Fibroblast of villous mesenchyme (primary cell): Measurements from ENCODE around the gene GCLM. TPM values are rescaled to one million over a fixed set of nuclear protein-coding genes. Genes with fewer than 3 reads are reported as not detected.
A peak's percentile ranks its signal among the peaks of the same experiment; 100 is the strongest.
"Not testable (repeated sequence)": the region's sequence is repeated elsewhere in the genome, so short reads cannot be mapped to it uniquely, and the experiment has no call there.

ENCODE experiments used
- DNase-seq: peaks from one replicate; pipeline ENCODE4 v3.0.0-alpha.2; 2010; ENCODE audit warnings: low read depth
- H3K4me3 ChIP-seq: 2 replicates; pipeline ENCODE4 v1.5.1; 2011; ENCODE audit warnings: low read depth, mild to moderate bottlenecking, low read length
- total RNA-seq: library from RNA; depleted of rRNA; stranded (reverse); fragments of >200 nt; gene quantifications from 2 replicates; pipeline ENCODE4 v1.2.3, GENCODE V29; 2012
- TF ChIP-seq, protein P1 (sequence below): IDR thresholded peaks from 2 replicates; pipeline ENCODE4 v1.5.1; 2012; ENCODE audit warnings: low read depth, mild to moderate bottlenecking, low read length; ENCODE audit not compliant: insufficient read depth

The GCLM gene
- total RNA-seq, 1 donor, result 34.1 TPM

DNA sequence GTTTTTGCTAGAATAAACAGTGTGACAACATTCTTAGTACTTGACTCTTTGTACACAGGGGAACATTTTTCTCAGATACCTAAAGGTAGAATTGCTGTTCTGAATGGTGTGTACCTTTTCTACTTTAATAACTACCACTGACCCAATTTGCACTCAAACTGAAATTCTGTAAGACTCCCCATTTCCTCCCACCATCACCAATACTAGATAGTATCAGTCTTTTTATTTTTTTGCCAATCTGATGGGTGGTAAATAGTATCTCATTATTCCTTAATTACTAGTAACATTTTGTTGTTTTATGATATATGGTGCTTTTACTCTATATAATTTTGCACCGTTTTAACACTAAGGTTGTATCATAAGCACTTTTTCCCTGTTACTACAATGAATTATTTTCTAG, 28.8 kb upstream of the GCLM start:
- TF ChIP-seq, protein P1, sequence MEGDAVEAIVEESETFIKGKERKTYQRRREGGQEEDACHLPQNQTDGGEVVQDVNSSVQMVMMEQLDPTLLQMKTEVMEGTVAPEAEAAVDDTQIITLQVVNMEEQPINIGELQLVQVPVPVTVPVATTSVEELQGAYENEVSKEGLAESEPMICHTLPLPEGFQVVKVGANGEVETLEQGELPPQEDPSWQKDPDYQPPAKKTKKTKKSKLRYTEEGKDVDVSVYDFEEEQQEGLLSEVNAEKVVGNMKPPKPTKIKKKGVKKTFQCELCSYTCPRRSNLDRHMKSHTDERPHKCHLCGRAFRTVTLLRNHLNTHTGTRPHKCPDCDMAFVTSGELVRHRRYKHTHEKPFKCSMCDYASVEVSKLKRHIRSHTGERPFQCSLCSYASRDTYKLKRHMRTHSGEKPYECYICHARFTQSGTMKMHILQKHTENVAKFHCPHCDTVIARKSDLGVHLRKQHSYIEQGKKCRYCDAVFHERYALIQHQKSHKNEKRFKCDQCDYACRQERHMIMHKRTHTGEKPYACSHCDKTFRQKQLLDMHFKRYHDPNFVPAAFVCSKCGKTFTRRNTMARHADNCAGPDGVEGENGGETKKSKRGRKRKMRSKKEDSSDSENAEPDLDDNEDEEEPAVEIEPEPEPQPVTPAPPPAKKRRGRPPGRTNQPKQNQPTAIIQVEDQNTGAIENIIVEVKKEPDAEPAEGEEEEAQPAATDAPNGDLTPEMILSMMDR, result no peak
- no peak for DNase-seq
- H3K4me3 ChIP-seq, result no peak overlapping the region

DNA sequence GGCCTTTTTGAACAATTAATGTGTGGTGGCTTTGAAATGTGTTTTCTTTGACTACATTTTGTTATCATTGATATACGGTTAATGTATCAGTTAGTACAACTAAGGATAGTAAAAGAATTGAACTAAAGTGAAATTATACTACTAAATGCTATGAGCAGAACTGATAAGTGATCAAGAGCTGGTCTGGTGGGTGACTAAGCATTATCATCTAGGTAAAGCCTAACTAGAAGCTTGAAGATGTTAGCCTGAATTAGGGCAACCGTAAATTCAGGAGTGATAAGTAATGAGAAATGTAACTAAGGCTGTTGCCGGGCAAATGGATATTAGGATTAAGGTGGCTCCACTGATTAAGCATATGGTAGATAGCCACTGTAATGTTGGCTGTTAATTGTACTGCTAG, 16.0 kb upstream of the GCLM start:
- H3K4me3 ChIP-seq, result no peak overlapping the region
- TF ChIP-seq, protein P1, result no peak
- DNase-seq, result no peak

DNA sequence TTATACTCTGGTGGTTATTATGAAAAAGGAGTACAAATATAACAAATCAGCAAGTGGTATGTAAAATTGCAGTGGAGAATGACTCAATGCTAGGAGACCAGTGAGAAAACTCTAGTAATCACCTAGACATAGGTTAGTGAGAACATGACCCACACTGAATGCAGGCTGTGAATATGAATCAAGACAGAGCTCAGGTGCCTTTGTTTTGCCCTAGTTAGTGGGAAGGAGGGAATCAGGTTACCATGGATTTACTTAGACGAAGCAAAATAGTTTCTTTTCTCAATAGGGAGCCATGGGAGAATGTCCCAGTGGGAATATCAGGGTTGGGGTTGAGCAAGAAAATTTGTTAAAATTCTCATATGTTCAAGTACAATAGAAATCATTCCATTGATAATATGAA, 10.6 kb upstream of the GCLM start:
- DNase-seq, result no peak
- no peak overlapping the region for H3K4me3 ChIP-seq
- TF ChIP-seq, protein P1, result no peak

DNA sequence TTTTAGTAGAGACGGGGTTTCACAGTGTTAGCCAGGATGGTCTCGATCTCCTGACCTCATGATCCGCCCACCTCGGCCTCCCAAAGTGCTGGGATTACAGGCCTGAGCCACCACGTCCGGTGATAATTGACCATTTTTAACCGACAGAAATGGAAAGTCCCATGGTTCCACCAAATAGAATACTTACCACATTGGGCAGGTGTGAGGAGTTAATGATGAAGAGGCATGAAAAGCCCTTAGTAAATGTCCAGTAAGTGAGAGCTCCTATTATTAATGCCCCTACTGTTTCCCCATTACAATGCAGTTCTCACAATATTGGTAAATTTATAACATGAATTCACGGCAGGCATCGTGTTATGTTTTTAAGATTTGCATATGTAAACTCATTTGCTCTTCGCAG, 8.1 kb upstream of the GCLM start:
- no peak for DNase-seq
- H3K4me3 ChIP-seq, result no peak overlapping the region
- TF ChIP-seq, protein P1, result no peak

DNA sequence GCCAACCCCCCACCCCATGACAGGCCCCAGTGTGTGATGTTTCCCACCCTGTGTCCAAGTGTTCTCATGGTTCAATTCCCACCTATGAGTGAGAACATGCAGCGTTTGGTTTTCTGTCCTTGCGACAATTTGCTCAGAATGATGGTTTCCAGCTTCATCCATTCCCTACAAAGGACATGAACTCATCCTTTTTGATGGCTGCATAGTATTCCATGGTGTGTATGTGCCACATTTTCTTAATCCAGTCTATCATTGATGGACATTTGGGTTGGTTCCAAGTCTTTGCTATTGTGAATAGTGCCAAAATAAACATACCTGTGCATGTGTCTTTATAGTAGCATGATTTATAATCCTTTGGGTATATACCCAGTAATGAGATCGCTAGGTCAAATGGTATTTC, 1.6 kb upstream of the GCLM start:
- not testable (repeated sequence) for DNase-seq, H3K4me3 ChIP-seq

DNA sequence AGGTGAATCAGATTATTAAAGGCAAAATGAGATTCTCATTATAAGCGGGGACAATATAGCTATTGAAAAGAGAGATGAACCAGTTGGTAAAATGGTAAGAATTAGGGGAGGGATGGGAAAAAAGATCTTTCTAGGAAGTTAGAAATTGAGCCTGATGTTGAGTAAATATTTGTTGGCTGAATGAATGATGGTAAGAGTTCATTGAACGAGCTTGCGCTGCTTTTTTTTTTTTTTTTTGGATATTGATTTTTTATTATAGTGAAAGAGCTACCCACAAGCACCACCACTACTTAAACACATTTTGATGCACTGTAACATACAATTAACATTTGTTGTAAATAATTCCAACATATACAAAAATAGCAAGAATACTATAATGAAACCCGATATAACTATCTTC, 1.1 kb upstream of the GCLM start:
- TF ChIP-seq, protein P1, result no peak
- no peak overlapping the region for H3K4me3 ChIP-seq
- no peak for DNase-seq

DNA sequence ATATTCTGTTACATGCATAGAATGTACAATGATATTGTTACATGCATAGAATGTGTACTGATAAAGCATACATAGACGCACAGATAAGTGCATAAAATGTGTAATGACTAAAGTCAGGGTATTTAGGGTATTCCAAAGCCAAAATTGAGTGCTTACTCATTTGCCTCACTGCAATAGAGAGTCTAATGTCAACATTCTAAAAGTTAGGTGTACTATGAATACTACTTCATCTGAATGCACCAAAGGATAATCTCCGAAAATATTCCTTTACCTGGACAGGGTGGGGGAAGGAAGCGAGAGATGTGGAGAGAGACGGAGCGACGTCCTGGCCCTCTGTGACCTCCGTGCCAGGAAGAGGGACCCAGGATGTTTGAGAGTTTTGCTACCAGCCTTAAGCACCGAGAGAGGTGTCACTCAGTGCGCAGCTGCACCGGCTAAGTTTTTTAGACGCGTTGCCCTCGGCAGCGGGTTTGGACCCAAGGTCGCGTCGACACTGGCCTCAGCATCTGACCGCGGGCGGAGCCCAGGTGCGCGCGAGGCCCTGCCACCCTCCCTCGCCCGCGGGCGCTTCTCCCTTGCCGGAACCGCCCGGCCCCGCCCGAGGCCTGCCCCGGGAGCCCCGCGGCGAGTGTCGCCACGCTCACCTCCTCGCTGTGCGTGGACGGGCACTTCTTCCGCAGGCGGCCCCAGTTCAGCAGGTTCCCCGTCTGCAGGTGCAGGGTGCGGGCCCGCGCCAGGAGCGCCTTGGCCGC, 660 bp downstream of the GCLM start:
- TF ChIP-seq, protein P1, result no peak
- H3K4me3 ChIP-seq, result peak overlapping the region; percentile 87
- DNase-seq, result no peak
